Hematopoietic multipotent progenitor cell treated with erythropoietin and hydrocortisone succinate and interleukin-3 and kit ligand, for 8 days (in vitro differentiated cells): Measurements from ENCODE around the gene INVS.
"Not testable (repeated sequence)": the region's sequence is repeated elsewhere in the genome, so short reads cannot be mapped to it uniquely, and the experiment has no call there.

Experiments
- DNase-seq: peaks from one replicate; pipeline ENCODE4 v3.0.0-alpha.2; 2015

Gene INVS

GRCh38 chr9:100084734-100085133, 14.3 kb upstream of the INVS start:
- peak; percentile 64 for DNase-seq

- no peak for DNase-seq
These were observed 12.9 kb upstream of the INVS start for GRCh38 chr9:100086097-100086635.

GRCh38 chr9:100087218-100087617, 11.8 kb upstream of the INVS start:
- peak; percentile 88 for DNase-seq

- DNase-seq, result peak; percentile 35
These were observed 10.8 kb upstream of the INVS start for GRCh38 chr9:100088202-100088601.

- DNase-seq, result no peak
These were observed 8.2 kb upstream of the INVS start for GRCh38 chr9:100090880-100091279.

- DNase-seq, result no peak
These were observed 7.4 kb upstream of the INVS start for GRCh38 chr9:100091650-100092049.

- no peak for DNase-seq
These were observed 7.0 kb upstream of the INVS start for GRCh38 chr9:100092066-100092465.

GRCh38 chr9:100094411-100094810, 4.6 kb upstream of the INVS start:
- DNase-seq, result not testable (repeated sequence)

- no peak for DNase-seq
These were observed 2.6 kb upstream of the INVS start for GRCh38 chr9:100096378-100096916.

- DNase-seq, result peak; percentile 58
These were observed 777 bp upstream of the INVS start for GRCh38 chr9:100098046-100098886.

GRCh38 chr9:100099722-100100042, 639 bp downstream of the INVS start:
- DNase-seq, result no peak

- peak; percentile 69 for DNase-seq
These were observed 1.2 kb downstream of the INVS start for GRCh38 chr9:100100146-100100667.

GRCh38 chr9:100101608-100102007, 2.6 kb downstream of the INVS start:
- peak; percentile 90 for DNase-seq

GRCh38 chr9:100104314-100104713, 5.3 kb downstream of the INVS start:
- no peak for DNase-seq

- no peak for DNase-seq
These were observed 6.8 kb downstream of the INVS start for GRCh38 chr9:100105861-100106260.

GRCh38 chr9:100106616-100107015, 7.6 kb downstream of the INVS start:
- DNase-seq, result no peak

GRCh38 chr9:100108559-100108958, 9.5 kb downstream of the INVS start:
- no peak for DNase-seq

GRCh38 chr9:100111235-100111634, 12.2 kb downstream of the INVS start:
- no peak for DNase-seq

GRCh38 chr9:100112677-100113336, 13.8 kb downstream of the INVS start:
- peak; percentile 22 for DNase-seq

GRCh38 chr9:100117316-100117715, 18.3 kb downstream of the INVS start:
- no peak for DNase-seq

GRCh38 chr9:100120286-100120685, 21.2 kb downstream of the INVS start:
- no peak for DNase-seq

GRCh38 chr9:100125236-100125635, 26.2 kb downstream of the INVS start:
- DNase-seq, result no peak

- DNase-seq, result peak; percentile 12
These were observed 26.9 kb downstream of the INVS start for GRCh38 chr9:100125910-100126309.

- DNase-seq, result peak; percentile 67
These were observed 27.4 kb downstream of the INVS start for GRCh38 chr9:100126423-100126822.
